WTC11 (cell line): ENCODE data around the gene MDFIC2.

Experiments
- PRRX2 ChIP-seq: fragments of 250-450 bp; sonication (Bioruptor Pico); IDR thresholded peaks from 2 replicates; pipeline ENCODE4 v1.8.0; 2021; ENCODE audit warnings: mild to moderate bottlenecking
- ZNF232 ChIP-seq: sonication (generic); formaldehyde crosslinking; IDR thresholded peaks from 2 replicates; pipeline ENCODE4 v1.8.0; 2022; ENCODE audit warnings: mild to moderate bottlenecking, missing genetic modification reagents

DNA sequence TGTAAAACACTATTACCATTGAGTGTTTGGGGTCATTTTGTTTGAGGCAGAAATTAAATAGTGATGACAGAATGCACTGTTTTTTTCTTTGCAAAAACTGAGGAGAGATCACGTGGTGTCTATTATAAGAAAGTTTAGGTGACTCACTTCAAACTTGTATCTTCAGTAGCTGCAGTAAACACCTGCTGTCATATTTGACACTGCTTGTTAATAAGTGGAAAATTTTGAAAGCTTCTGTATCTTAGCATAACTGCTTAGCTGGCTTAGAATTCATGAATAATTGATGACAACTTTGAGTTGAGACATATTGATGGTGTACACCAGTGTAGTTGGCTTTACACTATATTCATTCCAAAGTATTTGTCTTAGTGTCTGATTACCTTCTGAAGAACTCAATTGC is 29.7 kb upstream of the MDFIC2 start:
- TF ChIP-seq PRRX2 (CRISPR knock-in tag) = no peak
- no peak for TF ChIP-seq ZNF232 (CRISPR knock-in tag)
